HG02588 (cell line): ENCODE measurements around the gene FGFRL1.
"Not testable (repeated sequence)": the region's sequence is repeated elsewhere in the genome, so short reads cannot be mapped to it uniquely, and the experiment has no call there.

Experiments used
- ATAC-seq: cut with Tn5 transposase; IDR thresholded peaks from one replicate; pipeline ENCODE4 v1.9.1; 2021; ENCODE audit warnings: mild to moderate bottlenecking, moderate library complexity; ENCODE audit not compliant: unreplicated experiment

The FGFRL1 gene

DNA sequence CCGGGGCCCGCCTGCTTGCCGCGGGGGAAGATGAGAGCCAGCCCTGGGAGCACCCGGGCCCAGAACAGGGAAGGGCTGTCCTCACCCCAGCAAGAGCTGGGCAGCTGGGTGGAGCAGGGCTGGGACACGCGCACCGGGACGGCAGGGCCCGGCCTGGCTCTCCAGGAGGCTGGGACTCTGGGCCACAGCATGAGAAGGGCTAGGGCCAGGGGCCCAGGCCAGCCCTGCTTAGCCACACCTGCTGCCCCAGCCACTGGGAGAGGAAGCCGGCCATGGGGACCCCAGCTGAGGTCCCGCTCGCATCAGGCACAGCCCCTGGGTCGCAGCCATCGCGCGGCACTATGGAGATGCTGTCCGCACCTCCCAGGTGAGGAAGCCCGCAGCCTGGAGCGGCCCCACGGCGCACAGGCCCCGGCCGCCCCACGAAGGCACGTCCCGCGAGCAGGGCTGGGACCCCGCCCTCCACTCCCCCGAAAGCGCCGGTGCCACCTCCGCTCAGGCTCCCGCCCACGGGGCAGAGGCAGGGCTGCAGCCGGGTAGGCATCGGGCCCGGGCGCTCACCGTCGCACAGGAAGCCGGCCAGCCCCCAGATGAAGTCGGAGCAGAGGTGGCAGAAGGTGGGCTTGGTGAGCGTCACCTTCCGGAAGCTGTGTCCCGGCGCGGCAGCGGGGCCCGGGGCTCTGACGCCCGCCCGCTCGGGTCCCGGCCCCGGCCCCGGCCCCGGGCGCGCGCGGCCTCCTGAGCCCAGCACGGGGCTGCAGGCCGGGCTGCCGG, 38.6 kb upstream of the FGFRL1 start:
- peak; percentile 42 for ATAC-seq

DNA sequence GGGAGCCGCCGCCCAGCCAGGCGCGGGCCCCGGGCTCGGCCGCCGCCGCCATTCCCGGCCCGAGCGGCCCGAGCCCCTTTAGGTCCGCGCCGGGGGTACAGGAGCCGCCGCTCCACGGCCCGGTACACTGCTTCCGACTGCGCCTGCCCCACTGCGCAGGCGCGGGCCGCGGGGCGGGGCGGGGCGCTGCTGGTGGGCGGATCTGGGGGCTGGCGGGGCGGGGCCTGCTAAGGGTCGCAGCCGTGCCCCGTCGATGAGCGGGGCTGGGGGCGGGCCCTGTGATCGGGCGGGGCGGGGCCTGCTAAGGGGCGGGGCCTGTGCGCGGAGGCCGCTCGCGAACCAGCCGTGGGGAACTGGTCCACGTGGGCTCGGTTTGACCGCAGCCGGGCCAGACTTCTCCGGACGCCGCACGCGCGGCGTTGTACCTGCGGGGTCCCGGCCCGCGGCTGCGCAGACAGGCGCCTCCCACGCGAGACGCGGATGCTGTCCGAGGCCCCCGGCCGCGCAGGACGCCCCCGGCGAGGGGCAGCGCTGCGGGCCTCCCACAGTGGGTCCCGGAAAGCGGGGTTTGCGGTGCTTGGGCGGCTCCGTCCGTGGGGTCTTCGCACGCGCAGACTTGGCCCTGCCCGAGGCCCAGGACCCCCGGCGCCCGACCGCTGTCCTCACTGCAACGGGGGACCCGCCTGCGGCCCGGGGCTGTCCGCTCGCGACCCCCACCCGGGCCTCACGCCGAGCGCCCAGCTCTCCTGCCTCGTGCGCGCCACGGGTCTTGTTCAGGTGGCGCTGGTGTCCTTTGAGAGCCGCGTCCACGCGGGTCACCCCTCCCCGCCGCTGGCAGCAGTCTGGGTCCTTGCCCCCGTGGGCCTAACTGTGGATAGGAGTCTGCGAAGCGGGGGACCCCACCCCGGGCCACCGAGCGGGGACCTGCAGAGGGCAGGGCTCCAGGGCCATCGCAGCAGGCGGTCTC, 37.7 kb upstream of the FGFRL1 start, which contains the start of gene DGKQ:
Gene DGKQ, minus strand, starts transcription at position 139 of the 967 bp plus-strand sequence. Its CDS starts 87 bp downstream, at position 52.
- ATAC-seq, result peak; percentile 62

GRCh38 chr4:974668-975067, 36.8 kb upstream of the FGFRL1 start:
- no peak for ATAC-seq

- ATAC-seq, result not testable (repeated sequence)
Observed at GRCh38 chr4:976016-976415, 35.4 kb upstream of the FGFRL1 start.

- ATAC-seq, result no peak
Observed at GRCh38 chr4:978957-979701, 32.3 kb upstream of the FGFRL1 start.

DNA sequence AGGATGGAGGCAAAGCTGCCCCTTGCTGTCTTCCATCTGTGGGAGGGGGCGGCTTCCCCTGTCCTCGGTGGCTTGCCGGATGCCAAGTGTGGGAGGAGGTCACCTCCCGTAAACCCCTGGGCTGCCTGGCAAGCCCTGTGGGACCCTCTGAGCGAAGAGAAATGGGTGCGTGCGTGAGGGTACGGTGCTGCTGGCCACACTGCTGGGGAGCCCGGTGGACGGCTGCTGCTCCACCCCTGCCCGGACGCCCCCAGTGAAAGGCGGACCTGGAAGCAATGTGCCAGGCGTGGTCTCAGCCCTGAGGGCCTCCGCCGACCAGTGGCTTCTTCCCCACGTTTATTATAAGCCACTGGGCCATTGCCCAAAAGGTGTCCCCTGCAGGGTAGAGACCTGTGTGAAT, 29.1 kb upstream of the FGFRL1 start:
- ATAC-seq, result no peak

DNA sequence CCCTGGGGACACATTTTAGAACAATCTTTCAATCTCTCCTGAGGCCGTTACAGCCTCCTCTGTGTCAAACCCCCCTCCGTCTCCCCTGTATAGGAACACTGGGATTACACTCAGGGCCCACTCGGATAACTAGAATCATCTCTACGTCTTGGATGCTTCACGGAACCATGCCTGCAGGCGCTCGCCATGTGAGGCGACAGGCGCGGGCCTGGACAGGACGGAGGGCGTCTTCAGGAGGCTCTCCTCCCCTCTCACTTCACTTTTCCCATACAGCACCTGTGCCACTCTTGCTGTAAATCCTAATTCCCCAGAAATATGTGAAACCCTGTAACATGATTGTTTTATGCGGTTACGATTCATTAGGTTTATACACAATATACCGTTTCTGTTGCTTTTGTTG, 28.6 kb upstream of the FGFRL1 start:
- no peak for ATAC-seq

DNA sequence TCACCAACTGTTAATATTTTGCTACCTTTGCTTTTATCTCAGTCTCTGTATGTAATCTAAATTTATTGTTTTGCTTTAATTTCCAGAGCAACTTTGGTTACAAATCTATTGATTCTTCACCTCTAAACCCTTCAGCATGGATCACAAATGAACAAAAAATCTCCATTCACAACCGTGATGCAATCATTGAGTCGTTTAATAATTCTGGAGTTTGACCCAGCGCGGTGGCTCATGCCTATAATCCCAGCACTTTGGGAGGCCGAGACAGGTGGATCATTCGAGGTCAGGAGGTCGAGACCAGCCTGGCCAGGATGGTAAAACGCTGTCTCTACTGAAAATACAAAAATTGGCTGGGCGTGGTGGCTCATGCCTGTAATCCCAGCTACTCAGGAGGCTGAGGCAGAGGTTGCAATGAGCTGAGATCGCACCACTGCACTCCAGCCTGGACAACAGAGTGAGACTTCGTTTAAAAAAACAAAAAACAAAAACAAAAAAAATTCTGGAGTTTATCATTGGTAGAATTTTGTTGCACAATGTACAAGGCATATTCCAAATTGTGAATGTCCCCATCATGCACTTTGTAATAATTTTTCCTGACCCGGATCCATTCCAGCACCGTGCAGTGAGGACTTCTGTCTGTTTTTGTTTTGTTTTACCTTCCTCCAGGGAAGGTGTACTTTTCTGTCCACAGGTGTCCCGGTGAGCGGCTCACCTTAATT, 26.9 kb upstream of the FGFRL1 start:
- no peak for ATAC-seq

DNA sequence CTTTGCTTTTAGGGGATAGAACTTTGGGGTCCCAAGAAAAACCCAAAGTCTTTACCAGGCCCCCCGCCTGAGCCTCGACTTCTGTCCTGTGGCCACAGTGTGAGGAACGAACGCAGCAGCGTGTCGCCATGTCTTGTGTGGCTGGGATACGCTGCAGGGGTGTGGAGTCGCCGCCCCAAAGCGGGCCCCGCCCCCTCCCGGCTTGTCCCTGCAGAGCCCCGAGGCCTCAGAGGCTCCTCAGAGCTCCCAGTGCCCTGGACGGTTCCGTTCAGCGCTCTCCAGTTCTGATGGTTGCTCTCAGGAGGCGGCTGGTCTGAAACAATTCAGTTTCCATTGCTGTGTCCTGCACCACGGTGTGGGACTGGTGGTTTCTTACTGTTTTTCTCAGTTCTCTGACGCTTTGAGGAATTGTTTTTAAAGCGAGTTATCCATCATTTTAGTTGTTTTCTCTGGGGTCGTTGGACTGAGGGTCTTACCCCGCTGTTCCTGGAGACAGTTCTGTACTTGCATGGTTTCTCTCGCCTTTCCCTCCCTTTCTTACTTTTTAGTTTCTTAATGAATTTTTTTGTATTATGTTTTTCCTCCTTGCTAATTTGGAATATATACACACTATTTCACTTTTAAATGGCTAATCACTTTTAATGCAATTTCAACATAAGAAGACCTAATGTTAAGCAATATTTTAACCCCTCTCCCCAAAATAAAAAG, 26.1 kb upstream of the FGFRL1 start:
- ATAC-seq, result no peak

DNA sequence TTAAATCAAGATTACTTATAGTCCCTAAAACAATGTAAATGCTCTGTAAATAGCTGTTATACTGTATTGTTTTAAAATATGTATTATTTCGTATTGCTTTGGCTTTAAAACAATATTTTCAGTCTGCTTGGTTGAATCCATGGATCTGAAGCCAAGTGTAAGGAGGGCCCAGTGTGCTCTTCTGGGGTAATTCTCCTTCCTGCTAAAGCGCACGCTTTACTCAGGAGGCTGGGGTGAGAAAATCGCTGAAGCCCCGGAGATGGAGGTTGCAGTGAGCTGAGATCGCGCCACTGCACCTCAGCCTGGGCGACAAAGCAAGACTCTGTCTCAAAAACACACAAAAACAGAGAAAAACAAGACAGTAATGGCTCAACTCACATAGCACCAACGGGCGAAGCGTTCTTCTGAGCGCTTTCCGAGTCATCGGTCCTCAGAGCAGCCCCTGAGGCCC, 25.0 kb upstream of the FGFRL1 start:
- ATAC-seq, result peak; percentile 6

DNA sequence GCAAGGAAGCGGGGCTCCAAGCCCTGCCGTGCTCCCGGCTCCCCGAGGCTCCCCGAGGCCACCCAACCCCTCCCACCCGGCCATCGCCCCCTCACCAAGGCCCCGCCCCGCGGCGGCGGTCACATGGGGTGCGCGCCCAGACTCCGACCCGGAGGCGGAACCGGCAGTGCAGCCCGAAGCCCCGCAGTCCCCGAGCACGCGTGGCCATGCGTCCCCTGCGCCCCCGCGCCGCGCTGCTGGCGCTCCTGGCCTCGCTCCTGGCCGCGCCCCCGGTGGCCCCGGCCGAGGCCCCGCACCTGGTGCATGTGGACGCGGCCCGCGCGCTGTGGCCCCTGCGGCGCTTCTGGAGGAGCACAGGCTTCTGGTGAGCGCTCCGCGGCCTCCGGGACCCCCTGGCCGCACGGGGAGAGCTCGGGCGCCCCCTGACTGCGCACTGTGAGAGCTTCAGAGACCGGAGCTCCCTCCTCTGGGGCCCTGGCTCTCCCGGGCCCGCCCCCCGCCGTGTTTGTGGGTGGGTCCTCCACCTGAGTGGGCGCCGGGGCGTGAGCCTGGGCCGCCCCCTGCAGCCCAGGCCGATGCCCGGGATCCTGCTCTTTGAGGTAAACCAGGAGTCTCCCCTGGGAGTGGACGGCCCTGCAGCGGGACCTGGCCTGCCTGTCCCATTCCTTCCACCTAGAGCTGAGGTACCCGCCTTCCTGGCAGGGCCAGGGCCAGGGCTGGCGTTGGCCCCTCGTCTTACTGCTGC, 24.4 kb upstream of the FGFRL1 start, which contains the start of gene IDUA:
Gene IDUA, plus strand, starts transcription at position 166 of the 745 bp plus-strand sequence. Its CDS starts 41 bp downstream, at position 207.
- peak; percentile 72 for ATAC-seq

- ATAC-seq, result no peak
Observed at GRCh38 chr4:987624-988513, 23.6 kb upstream of the FGFRL1 start.

DNA sequence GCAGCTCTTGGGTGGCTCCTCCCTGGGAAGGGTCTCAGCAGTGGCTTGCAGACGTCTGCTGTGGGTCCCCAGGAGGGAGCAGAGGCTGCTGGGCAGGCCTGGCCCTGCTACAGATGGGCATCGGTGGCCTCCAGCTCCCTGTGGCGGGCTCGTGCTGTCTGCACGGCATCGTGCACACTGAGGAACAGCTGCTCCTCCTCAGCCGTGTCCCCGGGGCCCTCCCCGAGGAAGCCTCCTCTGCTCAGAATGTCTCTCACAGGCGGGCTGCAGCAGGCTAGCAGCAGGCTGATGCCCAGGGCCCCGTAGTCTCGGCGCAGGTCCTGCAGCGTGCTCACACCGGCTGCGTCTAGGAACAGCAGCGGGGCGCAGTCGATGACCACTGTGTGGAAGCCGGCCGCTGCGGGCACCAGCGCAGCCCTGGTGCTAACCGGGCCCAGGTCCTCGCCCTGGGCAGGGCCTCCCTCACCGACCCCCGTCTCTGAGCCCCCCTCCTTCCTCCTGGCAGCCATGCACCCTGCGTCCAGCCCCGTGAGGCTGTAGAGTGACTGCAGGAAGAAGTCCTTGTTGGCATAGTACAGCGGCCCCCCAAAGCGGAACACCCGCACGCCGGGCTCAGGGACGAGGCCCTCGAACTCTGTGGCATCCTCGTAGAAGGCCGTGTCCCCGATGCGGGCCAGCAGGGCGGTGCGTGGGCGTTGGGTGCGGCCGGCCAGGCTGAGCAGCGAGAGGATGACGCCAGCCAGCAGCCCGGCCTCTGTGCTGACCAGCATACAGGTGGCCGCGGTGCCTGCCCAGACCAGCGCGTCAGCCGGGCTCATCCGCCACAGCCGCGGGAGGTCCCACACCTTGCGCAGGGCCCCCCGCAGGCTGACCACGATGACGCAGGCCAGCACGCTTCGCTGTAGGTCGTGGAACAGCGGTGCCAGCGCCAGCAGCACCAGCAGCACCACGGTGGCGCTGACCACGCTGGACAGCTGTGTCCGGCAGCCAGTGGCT, 22.4 kb upstream of the FGFRL1 start:
- ATAC-seq, result no peak

- ATAC-seq, result no peak
Observed at GRCh38 chr4:989722-990471, 21.5 kb upstream of the FGFRL1 start.

DNA sequence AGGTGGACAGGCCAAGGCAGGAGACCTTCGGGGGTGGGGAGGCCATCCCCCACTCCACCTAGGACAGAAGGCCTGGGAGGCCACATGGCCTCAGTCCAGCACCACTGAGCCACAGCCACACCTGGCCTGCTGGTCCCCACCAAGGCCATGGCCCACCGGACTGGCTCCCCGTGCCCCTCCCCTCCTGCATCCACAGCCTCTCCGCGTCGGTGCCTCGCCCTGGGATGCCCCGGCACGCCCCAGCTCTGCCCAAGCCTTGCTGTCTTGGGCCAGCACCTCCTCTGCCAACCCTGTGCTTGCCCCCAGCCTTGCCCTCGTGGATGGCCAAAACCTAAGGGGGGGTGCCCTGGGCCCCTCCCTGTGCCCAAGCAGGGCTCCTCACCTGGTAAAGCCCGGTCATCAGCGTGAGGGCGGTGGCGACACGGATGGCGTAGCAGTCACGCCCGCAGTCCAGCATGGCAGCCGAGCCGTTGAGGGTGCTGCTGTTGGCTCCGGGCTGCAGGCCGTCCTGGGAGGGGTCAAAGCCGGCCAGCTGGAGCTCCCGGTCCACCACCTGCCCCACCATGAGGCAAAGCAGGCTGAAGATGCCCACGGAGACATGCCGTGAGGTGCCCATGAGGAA, 20.6 kb upstream of the FGFRL1 start:
- ATAC-seq, result no peak
